ENCODE results near the gene SCUBE2. TPM values are rescaled to one million over a fixed set of nuclear protein-coding genes. Genes with fewer than 3 reads are reported as not detected.
"Not testable (repeated sequence)": the region's sequence is repeated elsewhere in the genome, so short reads cannot be mapped to it uniquely, and the experiment has no call there.

Gene SCUBE2
- total RNA-seq, 1 donor from 2014 or later, result 1.2 TPM

- no peak overlapping the region for H3K27ac Mint-ChIP-seq
- no peaks in the 10 kb centered on the region for H3K27me3 Mint-ChIP-seq
- no peak for TF ChIP-seq CTCF (IDR thresholded peaks at IDR 0.05; ENCODE audit: unreplicated experiment)
- no peaks in the 10 kb centered on the region for H3K36me3 Mint-ChIP-seq (ENCODE audit: insufficient read depth)
- no peak overlapping the region for H3K4me3 Mint-ChIP-seq (ENCODE audit: low read depth)
- no peak for DNase-seq (ENCODE audit: low spot score, unreplicated experiment)
- H3K9me3 Mint-ChIP-seq (ENCODE audit: low read depth), result no peaks in the 10 kb centered on the region
- H3K4me1 Mint-ChIP-seq (ENCODE audit: low read depth), result no peaks in the 10 kb centered on the region
Measured at GRCh38 chr11:8983552-8983951, 107.8 kb downstream of the SCUBE2 start.

GRCh38 chr11:8980485-8980884, 110.9 kb downstream of the SCUBE2 start:
- no peaks in the 10 kb centered on the region for H3K4me1 Mint-ChIP-seq (ENCODE audit: low read depth)
- H3K36me3 Mint-ChIP-seq (ENCODE audit: insufficient read depth), result peaks cover 2% of the 10 kb centered on the region
- H3K27me3 Mint-ChIP-seq, result no peaks in the 10 kb centered on the region
- H3K4me3 Mint-ChIP-seq (ENCODE audit: low read depth), result no peak overlapping the region
- no peak for DNase-seq (ENCODE audit: low spot score, unreplicated experiment)
- H3K27ac Mint-ChIP-seq, result no peak overlapping the region
- no peaks in the 10 kb centered on the region for H3K9me3 Mint-ChIP-seq (ENCODE audit: low read depth)
- no peak for TF ChIP-seq CTCF (IDR thresholded peaks at IDR 0.05; ENCODE audit: unreplicated experiment)

DNA sequence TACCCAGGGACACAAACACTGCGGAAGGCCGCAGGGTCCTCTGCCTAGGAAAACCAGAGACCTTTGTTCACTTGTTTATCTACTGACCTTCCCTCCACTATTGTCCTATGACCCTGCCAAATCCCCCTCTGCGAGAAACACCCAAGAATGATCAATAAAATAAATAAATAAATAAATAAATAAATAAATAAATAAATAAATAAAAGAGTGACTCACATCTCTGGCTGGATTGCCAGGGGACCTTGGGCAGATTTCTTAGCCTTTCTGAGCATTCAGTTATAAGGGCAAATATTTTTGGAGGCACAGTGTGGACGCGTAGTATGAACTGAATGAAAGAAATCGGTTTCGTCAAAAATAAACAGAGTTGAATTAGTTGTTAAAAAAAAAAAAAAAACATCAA, 112.0 kb downstream of the SCUBE2 start:
- H3K36me3 Mint-ChIP-seq (ENCODE audit: insufficient read depth); H3K4me1 Mint-ChIP-seq (ENCODE audit: low read depth); H3K9me3 Mint-ChIP-seq (ENCODE audit: low read depth); H3K4me3 Mint-ChIP-seq (ENCODE audit: low read depth); H3K27ac Mint-ChIP-seq; H3K27me3 Mint-ChIP-seq; DNase-seq (ENCODE audit: low spot score, unreplicated experiment): not testable (repeated sequence)

- H3K4me3 Mint-ChIP-seq (ENCODE audit: low read depth), result no peak overlapping the region
- no peaks in the 10 kb centered on the region for H3K4me1 Mint-ChIP-seq (ENCODE audit: low read depth)
- DNase-seq (ENCODE audit: low spot score, unreplicated experiment), result no peak
- H3K27me3 Mint-ChIP-seq, result no peaks in the 10 kb centered on the region
- peaks cover 2% of the 10 kb centered on the region for H3K36me3 Mint-ChIP-seq (ENCODE audit: insufficient read depth)
- H3K27ac Mint-ChIP-seq, result no peak overlapping the region
- no peak for TF ChIP-seq CTCF (IDR thresholded peaks at IDR 0.05; ENCODE audit: unreplicated experiment)
- H3K9me3 Mint-ChIP-seq (ENCODE audit: low read depth), result no peaks in the 10 kb centered on the region
Measured at GRCh38 chr11:8973121-8973520, 118.3 kb downstream of the SCUBE2 start.

DNA sequence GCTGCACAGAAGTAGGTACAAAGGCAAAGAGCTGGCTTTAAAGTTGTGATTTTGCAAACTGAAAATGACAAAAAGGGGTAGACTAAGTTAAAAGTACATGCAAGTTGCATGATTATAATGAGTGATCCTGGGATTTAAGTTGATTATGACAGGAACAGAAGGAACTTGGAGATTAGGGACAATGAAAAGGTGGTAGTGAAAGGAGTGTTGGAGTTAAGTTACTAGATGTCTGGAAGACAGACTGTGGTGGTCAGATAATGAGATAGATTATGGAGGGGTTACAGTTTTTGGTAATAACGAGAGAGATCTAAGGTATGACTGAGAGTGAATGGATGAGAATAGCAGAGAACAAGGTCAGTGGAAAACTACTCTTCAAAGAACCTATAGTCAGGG, 119.5 kb downstream of the SCUBE2 start:
- DNase-seq (ENCODE audit: low spot score, unreplicated experiment), result no peak
- H3K9me3 Mint-ChIP-seq (ENCODE audit: low read depth), result no peaks in the 10 kb centered on the region
- H3K4me1 Mint-ChIP-seq (ENCODE audit: low read depth), result no peaks in the 10 kb centered on the region
- H3K27ac Mint-ChIP-seq, result no peak overlapping the region
- no peak for TF ChIP-seq CTCF (IDR thresholded peaks at IDR 0.05; ENCODE audit: unreplicated experiment)
- no peaks in the 10 kb centered on the region for H3K27me3 Mint-ChIP-seq
- H3K36me3 Mint-ChIP-seq (ENCODE audit: insufficient read depth), result peaks cover 2% of the 10 kb centered on the region
- H3K4me3 Mint-ChIP-seq (ENCODE audit: low read depth), result no peak overlapping the region

GRCh38 chr11:8971196-8971923, 120.0 kb downstream of the SCUBE2 start:
- H3K4me1 Mint-ChIP-seq (ENCODE audit: low read depth), result no peaks in the 10 kb centered on the region
- H3K9me3 Mint-ChIP-seq (ENCODE audit: low read depth), result no peaks in the 10 kb centered on the region
- H3K27me3 Mint-ChIP-seq, result no peaks in the 10 kb centered on the region
- no peak for DNase-seq (ENCODE audit: low spot score, unreplicated experiment)
- no peak for TF ChIP-seq CTCF (IDR thresholded peaks at IDR 0.05; ENCODE audit: unreplicated experiment)
- H3K4me3 Mint-ChIP-seq (ENCODE audit: low read depth), result no peak overlapping the region
- H3K27ac Mint-ChIP-seq, result no peak overlapping the region
- peaks cover under 1% of the 10 kb centered on the region for H3K36me3 Mint-ChIP-seq (ENCODE audit: insufficient read depth)

Measured in progenitor cell of endocrine pancreas (in vitro differentiated cells).